GM18505 (cell line): ENCODE measurements around the gene CAMSAP2.
A peak's percentile ranks its signal among the peaks of the same experiment; 100 is the strongest.
"Not testable (repeated sequence)": the region's sequence is repeated elsewhere in the genome, so short reads cannot be mapped to it uniquely, and the experiment has no call there.

Source experiments
- ATAC-seq: cut with Tn5 transposase; IDR thresholded peaks from one replicate; pipeline ENCODE4 v1.9.1; 2021; ENCODE audit not compliant: unreplicated experiment
- POLR2A ChIP-seq: IDR thresholded peaks from 4 replicates; pipeline ENCODE4 v1.6.1; 2011; ENCODE audit warnings: borderline replicate concordance; ENCODE audit not compliant: insufficient read depth, insufficient read length; ENCODE audit errors: extremely low read depth

Gene CAMSAP2

GRCh38 chr1:200724064-200724463 lies 14.6 kb upstream of the CAMSAP2 start:
- no peak for ATAC-seq
- no peak for TF ChIP-seq POLR2A

DNA sequence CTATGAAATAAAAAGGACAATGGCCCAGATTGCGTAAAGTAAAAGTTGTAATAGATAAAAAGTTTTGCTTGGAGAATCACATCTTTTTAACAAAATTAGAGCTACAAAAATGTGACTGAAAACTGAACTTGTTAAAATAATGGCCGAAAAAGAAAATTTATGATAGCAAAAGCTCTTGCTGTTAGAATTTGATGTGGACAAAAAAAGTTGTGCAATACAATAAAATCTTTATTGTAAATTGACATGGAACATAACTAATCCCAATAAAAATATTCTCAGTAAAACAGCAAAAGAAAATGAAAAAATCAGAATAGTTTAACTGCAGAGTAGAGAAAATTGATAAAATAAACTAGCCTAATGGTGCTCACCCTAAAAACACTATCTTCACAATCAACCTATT lies 11.4 kb upstream of the CAMSAP2 start:
- ATAC-seq, result no peak

DNA sequence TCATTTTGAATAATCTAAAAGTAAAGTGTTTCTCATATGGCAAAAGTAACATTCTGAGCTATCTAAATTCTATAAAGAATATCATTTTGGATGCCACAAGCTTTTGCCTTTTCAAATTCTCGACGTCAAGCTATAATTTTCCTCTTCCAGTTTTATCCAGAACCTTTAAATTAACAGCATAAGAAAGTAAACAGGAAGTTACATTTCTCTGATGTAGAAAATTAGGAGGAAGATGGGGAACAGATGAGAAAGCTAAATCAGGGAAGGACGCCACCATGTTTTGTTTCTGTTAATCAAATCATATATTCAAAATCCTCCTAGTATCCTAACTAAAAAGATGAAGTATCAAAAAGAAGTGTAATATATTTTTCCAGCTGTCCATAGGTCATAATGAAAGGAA lies 8.8 kb upstream of the CAMSAP2 start:
- TF ChIP-seq POLR2A, result no peak
- no peak for ATAC-seq

More for the DNA sequence above, 11.4 kb upstream of the CAMSAP2 start:
- TF ChIP-seq POLR2A, result no peak

DNA sequence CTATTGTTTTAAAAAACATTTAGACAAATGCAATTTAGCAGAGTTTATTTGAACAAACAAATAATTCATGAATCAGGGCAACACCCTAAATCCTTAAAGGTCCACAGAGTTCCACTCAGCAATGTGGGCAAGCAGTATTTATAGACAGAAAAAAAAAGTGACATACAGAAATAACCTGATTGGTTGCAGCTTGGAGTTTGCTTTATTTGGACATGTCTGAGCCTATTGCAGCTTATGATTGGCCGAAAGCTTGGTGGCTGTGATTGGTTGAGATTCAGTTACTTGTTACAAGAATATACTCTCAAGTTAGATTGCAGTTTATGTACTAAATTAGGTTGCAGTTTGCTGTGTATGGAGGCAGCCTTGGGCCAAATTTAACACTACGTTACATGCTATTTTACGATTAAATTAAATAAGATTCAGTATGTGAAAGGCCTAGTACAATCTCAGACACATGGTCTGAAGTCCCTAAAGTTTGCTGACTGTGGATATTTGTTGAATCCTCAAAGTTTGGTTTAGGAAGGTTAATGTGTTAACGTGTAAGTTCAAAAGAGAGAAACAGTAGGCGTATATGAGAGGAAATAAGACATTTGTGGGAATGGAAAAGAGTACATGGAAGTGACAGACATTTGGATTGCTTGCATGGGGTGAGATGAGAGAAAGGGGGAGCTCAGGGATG lies 6.9 kb upstream of the CAMSAP2 start:
- ATAC-seq, result no peak
- no peak for TF ChIP-seq POLR2A

GRCh38 chr1:200732438-200732837 lies 6.3 kb upstream of the CAMSAP2 start:
- TF ChIP-seq POLR2A, result no peak
- ATAC-seq, result no peak

GRCh38 chr1:200733907-200734306 lies 4.8 kb upstream of the CAMSAP2 start:
- TF ChIP-seq POLR2A, result no peak
- ATAC-seq, result no peak

- TF ChIP-seq POLR2A, result no peak
- ATAC-seq, result no peak
Measured at GRCh38 chr1:200737647-200738291, 924 bp upstream of the CAMSAP2 start.

GRCh38 chr1:200738949-200739651 lies 407 bp downstream of the CAMSAP2 start:
- TF ChIP-seq POLR2A, result peak; percentile 56
- peak; percentile 43 for ATAC-seq

DNA sequence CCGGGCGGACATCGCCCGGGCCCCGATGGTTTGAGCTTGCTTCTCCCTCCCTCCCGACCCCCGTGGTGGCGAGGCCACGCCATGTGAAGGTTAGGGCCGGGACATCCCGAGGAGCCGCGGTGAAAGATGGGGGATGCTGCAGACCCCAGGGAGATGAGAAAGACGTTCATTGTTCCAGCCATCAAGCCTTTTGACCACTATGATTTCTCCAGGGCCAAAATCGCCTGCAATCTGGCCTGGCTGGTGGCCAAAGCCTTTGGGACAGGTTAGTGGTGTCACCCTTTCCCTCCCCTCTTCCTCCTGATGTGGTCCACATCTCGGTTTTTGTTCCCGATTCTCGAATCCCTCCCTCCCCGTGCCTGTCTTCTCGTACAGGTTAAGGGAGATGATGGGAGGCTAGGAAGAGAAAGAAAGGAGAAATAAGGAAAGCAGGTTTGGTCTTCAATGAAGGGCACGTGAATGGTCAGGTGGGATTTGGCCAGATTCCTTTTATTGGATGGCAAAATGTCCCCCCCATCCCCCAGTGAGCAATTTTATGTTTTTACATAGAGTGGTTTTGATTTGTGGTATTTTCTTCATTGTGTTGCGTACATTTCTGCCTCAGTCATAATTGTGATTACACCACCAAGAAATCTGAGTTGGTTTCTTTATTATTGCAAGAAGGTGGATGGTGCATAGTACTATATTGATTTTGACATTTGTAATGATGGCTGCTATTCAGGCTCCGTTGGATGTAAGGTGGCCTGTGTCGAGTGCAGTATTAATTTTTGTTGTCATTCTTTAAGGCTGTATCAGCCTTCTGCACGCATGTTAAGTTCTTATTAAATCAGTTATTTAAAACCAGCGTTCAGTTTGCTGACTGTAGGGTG lies 1.2 kb downstream of the CAMSAP2 start:
- peak; percentile 14 for ATAC-seq
- TF ChIP-seq POLR2A, result no peak

DNA sequence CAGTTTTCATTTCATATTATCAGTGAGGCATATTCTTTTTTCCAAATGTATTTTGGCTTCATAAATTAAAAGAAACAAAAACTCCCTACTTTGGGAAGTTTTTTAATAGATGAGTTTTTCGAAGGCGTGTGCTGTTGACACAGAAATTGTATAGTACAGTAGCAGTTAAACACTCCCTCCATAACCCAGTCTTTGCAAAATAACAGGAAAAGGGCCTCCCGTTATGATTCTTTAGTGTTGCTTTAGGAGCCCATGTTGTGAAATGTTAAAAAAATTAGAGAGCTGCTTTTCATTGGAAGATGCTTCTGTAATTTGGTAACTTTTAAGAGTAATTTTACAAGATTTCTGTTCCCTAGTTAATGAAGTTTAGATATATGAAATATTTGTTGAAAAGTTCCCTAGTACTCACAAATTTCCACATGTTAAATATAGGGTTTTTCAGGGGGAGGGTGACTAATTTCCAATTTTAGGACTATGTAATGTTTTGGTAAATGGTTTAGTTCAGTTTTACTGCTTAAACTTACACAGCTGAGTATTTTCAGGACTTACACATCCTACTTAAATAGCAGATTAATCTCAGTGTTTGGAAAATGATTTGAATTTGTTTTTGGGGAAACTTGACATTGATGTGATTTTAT lies 2.0 kb downstream of the CAMSAP2 start:
- no peak for ATAC-seq
- TF ChIP-seq POLR2A, result no peak

- ATAC-seq, result no peak
- no peak for TF ChIP-seq POLR2A
Measured at GRCh38 chr1:200741551-200742207, 3.0 kb downstream of the CAMSAP2 start.

DNA sequence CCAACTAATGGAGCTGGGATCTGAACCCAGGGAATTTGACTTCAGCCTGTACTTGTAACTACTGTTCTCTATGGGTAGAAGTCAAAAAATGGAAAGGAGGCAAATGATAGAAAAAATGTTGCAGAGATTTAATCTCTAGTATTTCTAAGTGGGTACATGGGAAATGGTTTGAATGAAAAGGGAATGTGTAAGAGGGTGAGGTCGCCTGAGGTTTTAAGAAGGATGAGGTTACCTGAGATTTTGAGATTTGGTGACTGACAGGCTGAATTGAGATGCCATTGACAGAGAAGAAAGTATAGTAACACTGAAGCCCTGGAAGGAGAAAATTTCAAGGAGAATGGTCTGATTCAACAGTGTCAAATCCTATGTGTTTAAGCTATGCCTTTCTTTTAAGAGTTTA lies 5.5 kb downstream of the CAMSAP2 start:
- no peak for ATAC-seq
- TF ChIP-seq POLR2A, result no peak

- ATAC-seq, result no peak
- TF ChIP-seq POLR2A, result no peak
Measured at GRCh38 chr1:200749090-200749489, 10.4 kb downstream of the CAMSAP2 start.

DNA sequence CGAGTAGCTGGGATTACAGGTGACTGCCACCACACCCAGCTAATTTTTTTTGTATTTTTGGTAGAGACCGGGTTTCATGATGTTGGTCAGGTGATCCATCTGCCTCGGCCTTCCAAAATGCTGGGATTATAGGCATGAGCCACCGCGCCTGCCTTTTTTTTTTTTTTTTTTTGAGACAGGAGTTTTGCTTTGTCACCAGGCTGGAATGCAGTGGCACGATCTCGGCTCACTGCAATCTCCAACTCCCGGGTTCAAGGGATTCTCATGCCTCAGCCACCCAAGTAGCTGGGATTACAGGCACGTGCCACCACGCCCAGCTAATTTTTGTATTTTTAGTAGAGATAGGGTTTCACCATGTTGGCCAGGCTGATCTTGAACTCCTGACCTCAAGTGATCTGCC lies 12.1 kb downstream of the CAMSAP2 start:
- not testable (repeated sequence) for ATAC-seq
